ENCODE data around the gene RAB6B.

The RAB6B gene

DNA sequence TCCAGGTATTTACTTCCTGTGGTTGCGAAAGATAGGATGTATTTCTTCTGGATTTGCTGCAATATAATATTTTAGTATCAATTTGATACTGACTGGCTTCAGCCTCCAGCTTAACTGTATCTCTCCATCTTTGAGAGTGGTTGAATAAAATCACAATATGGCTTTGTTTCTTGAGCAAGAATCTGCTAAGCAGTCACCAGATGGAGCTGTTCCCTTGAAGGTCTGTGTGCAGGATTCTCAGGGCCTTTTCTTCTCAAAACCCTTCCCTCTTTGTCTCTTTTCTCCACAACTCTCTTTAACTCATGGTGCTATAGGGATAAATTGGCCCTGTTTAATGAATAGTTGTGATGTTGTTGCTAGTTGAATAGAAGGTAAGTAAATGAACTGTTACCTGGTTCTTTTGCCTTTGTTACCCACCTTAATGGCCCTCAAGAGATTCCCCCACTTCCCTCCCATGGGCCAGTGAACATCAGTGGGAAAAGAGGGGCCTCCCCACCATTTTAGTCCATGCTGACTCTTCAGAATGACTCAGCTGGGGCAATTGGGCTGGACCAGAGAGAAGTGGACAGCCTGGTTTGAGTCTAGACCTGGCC lies 34.8 kb upstream of the RAB6B start:
- peak; percentile 89 for FAIRE-seq

DNA sequence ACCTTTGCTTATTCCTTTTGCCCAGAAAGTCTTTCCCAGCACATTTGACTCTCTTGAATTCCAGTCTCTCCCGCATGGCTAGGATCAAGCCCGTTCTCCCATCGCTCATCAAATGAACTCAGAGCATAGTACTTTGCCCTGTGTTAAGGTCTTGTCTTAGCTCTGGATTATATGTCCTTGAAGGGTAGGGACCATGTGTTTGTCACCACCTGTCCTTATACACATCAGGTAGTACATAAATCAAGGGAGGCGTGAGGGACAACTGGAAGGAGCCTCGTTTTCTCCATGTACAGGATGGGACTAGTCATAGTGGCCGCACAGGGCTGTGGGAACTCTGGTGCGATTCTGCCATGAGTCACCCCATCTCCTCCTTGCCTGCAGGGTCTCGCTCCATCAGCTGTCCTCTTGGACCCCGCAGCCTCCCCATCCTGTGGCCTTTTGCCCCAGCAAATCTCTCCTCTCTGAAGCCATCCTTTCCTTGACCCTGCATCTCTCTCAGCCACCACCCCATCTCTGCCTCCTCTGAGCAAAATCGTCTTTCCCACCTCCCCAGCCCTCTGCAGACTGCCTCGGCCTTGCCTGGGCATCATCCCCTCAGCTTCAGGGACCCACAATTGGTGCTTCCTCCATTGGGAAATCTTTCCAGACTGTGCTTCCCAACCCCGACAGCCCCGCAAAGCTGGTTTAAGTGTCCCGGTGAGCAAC lies 33.4 kb upstream of the RAB6B start:
- no peak for FAIRE-seq

DNA sequence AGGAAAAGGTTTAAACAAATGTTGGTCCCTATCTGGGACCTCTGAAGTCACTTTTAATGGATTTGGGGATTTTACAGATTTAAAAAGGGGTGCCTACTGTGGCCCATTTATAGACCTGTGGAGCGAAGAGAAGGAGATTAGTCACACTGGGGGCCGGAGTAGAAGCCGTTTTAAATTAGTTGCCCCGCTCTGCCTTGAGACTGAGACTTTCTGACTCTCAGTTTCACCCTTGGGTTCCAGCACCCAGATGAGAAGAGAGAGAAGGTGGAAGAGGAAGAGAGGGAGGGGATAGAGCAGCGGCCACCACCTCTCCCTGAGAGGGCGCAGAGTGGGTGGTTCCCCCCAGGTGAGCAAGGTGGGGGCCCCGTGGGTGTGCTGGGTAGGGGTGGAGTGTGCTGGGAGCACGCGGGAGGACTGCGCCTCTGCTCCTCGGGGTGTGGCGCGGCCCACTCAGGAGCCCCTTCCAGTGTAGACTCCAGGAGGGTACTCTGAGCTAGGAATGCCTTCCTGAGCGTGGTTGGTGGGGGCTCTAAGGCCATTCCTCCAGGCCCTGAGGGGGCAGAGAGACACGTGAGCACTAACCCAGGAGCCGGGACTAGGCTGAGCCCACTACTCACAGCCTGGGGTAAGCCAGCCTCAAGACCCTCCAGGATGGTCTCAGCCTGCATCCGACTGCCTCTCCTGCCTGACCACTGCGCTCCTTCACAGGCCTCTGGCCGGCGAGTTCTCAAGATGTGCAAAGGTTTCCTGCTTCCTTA lies 32.6 kb upstream of the RAB6B start:
- no peak for FAIRE-seq

DNA sequence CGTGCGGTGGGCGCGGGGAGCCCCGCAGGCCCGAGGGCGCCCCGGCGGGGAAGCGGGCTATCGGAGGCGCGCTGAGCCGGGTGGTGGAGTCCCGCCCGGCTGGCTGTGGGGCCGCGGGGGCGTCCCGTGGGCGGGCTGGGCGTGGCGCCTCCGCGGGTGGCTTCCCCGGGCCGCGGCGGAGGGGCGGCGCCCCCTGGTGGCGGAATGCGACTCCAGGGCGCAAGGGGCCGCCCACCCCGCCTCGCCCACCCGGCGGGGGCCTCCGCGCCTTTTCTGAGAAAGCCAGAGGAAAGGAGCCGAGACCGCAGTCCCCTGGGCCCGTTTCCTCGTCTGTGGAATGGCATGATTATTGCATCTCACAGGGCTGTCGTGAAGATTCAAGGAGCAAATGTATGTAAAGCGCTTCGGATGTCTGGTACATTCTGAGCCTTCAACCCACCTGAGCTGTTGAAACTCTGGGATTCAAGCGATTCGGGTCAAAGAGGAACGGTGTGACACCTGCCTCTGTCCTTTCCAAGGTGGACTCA lies 31.9 kb upstream of the RAB6B start:
- no peak for FAIRE-seq

DNA sequence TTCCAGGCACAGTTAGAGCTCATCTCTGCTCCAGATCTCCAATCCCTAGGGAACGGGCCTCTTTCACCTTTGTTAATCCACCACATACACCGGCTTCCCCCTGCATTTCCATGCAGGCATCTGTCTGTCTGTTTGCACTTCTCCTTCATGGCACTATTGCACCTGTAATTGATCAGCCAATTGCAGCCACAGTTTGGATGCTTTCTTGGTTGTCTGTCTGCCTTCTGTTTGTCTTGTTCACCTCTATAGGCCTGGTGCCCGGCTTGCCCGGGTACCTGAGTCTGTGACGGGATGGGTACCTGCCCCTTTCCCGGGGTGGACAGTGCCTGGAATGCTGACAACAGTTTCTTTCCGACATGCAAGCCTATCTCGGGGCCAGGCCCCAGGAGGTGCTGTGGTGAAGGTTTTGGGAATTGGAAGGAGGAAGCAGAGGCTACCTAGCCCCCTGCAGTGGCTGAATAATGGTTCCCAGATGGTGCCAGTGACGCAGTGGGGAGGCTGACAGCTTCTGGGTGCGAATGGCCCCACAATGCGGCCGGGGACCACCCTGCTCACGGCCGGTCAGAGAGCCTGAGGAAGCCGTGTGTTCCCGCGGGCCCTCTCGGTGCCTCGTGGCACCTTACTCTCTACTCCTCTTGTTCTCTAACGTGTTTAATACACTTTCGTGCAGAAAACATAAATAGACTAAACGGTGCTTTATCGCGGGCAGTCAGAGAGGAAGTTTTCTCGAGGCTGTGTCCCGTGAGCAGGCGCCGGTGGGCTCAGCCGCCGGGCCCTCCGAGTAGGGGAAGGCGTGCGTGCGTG lies 31.3 kb upstream of the RAB6B start:
- no peak for FAIRE-seq

DNA sequence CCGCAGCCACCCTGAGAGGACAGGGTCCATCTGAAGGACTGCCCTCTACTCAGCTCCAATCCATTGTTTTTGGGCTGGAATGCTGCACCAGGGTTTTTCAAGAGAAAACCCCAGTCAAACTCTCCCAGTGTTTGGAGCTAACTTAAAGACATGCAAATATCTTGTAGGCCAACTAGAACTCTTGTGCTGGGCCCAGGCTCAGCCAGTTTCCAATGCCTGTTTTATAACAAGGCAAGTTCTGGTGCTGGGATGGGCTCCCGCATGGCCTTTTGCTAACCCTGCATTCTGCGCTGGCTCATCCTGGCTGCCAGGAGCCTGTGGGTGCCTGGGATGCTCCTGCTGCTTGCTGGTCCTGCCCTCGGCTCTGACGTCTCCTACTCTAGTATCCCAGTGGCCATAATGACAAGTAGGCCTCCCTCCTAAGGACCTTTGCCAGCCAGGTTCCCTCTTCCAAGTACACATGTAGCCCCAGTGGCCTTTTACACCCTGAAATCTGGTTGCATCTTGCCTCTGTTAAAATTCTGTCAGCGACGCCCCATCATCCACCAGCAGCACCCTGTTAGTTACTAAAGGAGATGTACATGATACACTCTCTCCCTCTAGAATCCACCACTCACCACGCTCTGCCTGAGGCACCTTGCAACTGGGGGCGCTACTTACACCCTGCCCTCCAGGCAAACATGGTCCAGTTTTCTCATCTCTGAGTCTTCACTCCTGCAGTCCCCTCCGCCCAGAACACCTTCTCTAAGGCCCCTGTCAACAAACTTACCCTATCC lies 30.5 kb upstream of the RAB6B start:
- no peak for FAIRE-seq

DNA sequence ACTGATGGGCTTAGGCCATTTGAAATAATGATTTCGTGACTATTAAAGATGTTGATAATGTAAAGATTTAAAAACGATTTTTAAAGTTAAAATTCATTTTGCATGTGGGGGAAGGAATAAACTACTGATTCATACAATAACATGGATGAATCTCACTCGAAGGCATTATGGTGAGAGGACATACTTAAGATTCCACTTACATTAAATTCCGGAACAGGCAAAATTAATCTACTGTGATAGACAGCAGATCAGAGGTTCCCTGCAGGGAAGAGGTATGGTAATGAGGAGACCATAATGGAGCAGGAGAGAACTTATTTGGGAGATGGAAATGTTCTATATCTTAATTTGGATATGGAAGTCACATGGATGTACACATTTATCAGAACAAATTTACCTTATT lies 28.4 kb upstream of the RAB6B start:
- FAIRE-seq = no peak

DNA sequence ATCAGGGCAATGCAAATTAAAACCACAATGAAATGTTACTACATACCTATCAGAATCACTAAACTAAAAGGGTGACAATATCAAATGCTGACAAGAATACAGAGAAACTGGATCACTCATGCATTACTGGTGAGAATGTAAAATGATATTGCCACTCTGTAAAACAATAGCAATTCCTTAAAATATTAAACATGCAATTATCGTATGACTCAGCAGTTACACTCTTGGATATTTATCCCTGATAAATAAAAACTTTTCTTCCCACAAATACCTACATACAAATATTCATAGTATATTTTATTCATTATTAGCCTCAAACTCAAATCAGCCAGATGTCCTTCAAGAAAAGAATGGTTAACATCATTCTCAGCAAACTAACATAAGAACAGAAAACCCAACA lies 25.9 kb upstream of the RAB6B start:
- FAIRE-seq = no peak

DNA sequence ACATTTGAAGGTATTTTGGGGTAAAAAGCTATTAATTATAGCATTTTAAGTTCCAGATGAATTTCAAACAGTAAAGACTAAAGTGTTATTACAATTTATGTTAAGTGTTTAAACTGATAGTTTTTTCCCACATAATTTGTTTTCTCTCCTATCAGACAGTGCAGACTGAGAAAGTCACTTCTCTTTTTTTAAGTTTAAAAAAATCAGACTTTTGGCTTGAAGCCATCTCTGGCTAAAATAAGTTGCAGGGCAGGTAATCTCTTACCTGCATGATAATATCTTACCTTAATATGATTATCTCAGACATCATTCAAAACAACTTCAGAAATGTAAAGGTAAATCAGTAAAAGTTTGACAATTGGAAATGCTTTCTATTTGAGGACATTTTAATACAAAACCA lies 21.5 kb upstream of the RAB6B start:
- no peak for FAIRE-seq

DNA sequence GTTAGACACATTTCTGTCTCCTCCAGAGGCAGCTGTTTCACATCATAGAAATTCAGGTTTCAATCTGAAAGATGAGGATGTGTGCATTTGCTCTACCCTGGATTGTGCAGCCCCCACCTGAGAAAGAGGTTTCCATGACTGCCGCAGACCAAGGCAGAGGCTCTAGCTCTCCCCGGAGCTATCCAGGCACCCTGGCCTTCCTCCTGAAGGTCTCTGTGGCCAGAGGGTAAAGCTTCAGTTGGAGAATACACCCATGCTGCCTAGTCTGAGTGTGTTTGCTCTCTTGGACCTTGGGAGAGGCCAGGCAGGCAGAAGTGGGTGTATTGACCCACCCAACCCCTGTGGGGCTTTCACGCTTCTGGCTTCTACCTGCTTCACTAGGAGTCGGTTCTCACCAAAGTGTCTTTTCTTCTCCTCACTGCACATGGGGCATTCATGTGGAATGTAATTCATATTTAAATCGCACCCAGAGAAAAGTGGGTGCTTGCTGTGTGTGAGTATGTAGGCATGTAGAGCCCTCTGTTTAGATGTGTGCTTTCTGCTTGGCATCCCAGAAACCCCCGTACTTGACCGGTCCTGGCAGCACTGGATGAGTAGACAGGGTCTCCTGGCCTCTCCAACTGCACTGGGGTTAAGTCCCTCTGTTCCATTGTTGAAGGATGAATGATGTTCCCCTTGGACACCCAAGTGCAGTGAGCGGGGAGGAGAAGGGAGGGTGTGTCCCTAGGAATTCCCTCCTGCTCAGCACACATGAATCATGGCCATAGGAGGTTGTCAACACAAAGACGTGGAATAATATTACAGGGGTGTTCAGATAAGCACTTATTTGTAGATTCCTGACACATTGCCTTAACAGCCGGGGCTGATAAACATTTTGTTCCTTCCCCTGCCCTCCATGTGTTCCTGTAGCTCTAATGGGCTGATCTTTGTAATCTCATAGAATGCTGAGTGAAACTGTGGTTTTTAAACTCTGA lies 20.3 kb upstream of the RAB6B start:
- no peak for FAIRE-seq

DNA sequence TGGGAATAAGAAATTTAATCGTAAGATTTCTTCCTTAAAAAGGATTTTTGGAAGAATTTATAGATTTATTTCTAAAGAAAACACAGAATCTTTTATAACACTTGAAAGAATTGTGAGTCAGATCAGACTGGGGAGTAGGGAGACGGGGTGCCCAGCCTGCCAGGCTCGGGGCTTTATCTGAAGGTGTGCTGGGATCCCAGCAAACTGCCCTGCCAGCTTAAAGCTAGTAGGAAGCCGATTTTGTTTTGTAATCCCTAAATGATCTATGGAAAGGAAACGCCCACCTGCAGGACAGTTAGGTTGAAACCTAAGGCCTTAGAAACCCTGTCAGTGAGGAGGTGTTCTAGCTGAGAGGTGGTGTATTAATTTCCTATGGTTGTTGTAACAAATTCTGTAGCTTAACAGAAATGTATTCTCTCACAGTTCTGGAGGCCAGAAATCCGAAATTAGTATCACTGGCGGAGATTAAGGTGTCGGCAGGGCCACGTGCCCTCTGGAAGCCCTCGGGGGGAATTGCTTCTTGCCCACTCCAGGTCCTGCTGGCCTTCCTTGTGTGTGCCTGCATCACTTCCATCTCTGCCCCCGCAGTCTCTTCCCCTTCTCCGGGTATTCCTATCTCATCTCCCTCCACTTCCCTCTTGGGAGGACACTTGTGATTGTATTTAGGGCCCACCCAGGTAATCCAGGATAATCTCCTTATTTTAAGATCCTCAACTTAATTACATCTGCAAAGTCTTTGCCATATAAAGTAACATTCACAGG lies 19.3 kb upstream of the RAB6B start:
- FAIRE-seq = no peak

DNA sequence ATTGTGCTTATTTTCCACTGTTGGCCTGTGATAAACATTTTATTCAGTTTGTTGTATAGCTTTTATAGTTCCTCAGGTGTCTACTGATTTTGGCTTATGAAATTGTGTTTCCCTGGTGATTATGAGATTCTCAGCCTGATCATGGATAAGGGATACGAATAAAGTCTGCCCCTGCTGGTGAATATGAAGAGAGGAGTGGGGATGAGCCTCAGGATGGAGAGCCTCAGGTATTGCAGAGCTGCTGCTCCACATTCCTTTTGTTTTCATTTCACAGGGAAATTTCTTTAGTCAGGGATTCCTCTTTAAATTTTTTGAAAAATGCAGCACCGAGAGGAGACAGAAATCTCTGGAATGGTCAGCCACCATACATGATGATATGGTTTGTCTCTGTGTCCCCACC lies 14.7 kb upstream of the RAB6B start:
- no peak for FAIRE-seq

DNA sequence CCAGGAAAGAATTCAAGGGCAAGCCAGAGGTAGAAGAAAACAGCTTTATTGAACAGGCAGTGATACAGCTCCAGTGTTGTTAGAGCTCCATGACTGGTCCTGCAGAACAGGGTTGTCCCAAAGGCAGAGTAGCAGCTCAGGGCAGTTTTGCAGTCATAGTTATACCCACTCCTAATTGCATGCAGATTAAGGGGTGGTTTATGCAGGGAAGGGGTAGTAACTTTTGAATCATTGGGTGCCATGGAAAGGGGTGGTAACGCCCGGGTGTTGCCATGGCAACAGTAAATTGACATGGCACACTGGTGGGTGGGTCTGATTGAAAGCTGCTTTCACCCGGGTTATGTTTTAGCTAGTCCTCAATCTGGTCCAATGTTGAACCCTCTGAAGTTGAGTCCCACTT lies 9.7 kb upstream of the RAB6B start:
- no peak for FAIRE-seq

DNA sequence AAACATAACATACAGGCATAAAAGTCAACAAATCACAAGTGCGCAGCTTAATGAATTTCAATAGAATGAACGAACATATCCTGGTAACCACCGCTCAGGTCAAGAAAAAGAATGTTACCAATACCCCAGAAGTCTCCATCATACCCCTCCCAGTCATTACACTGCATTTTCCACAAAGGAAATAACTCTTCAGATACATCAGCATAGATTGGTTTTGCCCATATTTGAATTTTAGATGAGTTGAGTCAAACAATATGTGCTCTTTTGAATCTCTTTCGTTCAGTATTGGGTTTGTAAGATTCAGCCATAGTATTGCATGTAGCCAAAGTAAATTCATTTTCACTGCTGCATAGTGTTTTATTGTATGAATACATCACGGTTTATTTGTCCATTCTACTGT lies 6.2 kb upstream of the RAB6B start:
- FAIRE-seq = no peak

DNA sequence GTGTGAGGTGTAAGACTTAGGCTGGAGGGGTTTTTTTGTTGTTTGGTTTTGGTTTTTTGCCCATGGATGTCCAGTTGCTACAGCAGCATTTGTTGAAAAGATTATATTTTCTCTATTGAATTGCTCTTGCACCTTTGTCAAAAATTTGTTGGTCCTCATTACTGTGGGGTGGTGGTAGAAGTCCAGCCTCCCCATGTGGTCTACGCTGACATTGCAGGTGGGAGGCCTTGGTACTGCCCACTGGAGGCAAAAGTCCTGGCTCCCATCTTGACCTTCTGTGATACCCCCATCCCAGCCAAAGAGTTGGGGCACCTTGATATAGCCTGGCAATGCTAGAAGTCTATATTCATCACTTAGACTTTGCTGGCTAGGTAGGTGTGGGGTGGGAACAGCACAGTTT lies 5.4 kb upstream of the RAB6B start:
- FAIRE-seq = no peak

DNA sequence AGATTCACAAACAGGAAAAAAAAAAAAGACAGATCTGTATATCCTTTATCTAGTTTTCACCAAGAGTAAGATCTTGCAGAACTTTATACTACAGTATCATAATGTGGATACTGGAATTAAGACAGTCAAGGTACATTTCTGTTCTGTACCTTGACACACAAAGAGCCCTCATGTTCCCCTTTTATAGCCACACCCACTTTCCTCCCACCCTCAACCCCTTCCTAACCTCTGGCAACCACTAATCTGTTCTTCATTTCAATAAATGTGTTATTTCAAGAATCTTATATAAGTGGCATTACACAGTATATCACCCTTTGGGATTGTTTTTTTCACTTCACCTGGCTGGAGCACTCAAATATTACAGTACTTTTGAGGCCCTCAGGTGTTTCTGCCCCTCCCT lies 3.6 kb upstream of the RAB6B start:
- no peak for FAIRE-seq

DNA sequence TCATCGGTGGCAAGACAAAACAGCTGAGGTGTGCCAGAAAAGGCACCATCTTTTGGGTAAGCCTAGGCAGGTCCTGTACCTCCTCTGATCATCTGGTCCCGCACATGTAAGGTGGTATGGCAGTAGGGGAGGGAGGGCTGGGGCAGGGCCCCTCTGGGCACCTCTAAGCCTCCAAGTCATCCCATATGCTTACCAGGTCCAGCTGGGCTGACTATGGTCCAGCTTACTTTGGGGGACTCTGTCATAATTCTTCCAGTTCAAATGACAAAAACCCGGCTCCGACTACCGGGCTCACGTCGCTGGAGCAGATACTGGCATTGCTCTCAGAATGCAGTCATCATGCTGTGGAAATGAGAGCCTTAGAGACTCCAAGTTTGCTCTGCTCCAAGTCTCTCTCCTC lies 1.9 kb upstream of the RAB6B start:
- FAIRE-seq = no peak

DNA sequence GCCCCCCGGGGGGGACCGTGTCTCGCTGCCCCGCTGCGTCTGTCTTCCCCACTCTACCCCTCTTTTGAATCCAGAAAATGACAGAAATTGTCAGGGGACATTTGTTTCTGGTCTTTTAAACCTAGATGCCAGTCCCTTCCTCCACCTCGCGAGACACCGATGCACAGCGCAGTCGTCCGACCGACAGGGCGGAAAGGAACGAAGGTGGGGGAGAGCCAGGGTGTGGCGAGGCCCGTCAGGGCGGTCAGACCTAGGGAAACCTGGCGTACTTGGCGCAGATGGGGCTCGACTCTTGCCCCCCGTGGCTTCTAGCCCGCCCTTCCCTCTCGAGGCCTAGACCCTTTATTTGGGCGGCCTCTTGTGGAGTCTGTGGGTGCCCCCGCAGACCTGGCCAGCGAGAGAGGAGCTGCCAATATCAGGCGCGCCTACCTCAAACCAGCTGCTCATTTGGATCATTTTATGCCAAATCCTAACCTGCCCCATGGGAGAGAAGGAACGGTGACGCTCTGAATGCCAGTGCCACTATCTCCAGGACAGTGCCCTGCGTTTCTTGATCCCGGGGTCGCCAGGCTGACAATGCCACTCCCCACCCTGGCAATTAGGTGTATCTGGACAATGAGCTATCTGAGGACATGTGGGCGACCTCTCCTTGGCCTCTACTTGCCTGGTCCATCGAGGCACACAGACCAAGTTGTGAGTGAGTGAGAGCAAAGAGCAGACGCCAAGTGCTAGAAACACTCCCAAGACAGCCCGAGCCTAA lies 500 bp upstream of the RAB6B start:
- FAIRE-seq = no peak

DNA sequence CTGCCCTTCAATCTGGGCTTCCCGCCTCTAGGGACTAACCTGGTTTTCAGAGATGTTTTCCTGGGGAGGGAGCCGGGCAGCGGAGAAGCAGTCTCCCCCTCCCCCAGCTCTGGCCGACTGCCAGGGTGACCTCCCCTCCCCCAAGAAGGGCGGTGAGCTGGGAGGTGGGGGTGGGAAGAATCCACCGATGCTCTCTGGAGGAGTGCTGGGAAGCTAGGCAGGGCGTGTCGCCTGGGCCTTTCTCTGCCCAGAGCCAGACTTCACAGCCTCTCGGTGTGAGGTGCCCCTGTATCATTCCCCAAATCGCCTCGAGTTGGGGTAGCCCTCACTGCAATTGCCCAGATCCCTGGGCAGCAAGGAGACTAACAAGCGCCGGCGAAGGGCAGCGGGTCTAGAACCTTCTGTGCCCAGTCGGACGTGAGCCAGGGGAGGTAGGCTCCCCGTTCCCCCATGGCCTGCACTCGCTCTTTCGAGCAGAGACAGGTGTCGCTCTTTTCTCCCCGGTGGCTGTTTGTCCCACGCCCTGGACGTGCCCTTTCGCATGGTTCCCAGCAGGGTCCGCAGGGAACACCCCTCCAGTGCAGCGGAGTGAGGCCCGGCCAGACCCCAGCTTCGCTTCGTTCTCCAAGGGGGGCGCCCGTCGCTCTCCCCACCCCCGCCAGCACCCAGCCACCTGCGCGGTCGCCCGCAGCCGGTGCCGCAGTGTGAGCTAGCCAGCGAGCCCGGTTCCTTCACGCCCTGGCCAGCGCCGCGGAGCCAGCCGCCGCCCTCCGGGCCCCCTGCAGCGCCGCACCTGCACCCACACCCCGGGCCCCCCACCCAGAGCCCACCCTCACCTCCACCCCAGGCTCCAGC lies 1.1 kb downstream of the RAB6B start:
- no peak for FAIRE-seq

Measured in TTC549 (cell line).